ENCODE results near the gene DNAJC5.

GRCh38 chr20:63911176-63911575 lies 16.2 kb downstream of the DNAJC5 start:
- TF ChIP-seq CTCF (IDR thresholded peaks at IDR 0.05): no peak
- no peak for TF ChIP-seq POLR2A (IDR thresholded peaks at IDR 0.05)
- TF ChIP-seq POLR2AphosphoS5 (IDR thresholded peaks at IDR 0.05): no peak

Data from upper lobe of left lung (tissue), 4 donors.